ENCODE results near the gene SPAG5.

The SPAG5 gene

GRCh38 chr17:28571361-28572122 lies 27.3 kb downstream of the SPAG5 start, which contains the start of gene PIGS:
PIGS (minus strand) TSS chr17:28571524; CDS start chr17:28571496, 28 bp downstream.
- peak; percentile 92 for DNase-seq

DNA sequence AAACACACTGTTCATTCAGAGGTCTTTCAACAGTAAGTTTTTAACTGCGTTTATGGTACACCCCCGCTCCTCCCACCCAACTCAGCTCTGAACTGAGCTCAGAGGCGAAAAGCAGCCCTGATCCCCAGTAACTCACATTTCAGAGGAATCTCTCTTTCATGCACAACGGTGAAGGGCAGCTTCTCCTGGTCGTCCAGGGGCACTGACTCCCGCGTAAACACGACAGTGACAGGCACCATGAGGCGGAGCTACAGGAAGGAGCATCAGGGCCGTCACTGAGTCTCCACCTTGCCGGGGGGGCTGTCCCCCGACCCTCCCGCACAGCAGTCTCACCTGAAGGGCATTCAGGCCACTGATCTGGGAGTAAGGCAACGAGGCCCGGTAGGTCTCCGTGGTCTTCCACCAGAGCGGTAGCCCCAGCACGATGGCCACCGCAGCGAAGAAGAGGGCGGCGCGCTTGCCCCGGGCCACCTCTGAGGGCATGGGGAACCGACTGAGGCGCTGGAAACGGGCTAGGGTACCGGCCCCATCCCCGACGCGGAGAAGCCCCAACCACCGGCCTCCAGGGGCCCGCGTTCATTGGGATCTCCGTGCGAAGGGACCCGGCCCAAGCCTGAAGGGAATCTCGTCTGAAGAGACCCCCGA lies 28.0 kb downstream of the SPAG5 start:
- peak; percentile 61 for DNase-seq

- DNase-seq, result no peak
These were observed 29.4 kb downstream of the SPAG5 start for GRCh38 chr17:28569446-28569845.

- DNase-seq, result no peak
These were observed 31.2 kb downstream of the SPAG5 start for GRCh38 chr17:28567604-28568003.

DNA sequence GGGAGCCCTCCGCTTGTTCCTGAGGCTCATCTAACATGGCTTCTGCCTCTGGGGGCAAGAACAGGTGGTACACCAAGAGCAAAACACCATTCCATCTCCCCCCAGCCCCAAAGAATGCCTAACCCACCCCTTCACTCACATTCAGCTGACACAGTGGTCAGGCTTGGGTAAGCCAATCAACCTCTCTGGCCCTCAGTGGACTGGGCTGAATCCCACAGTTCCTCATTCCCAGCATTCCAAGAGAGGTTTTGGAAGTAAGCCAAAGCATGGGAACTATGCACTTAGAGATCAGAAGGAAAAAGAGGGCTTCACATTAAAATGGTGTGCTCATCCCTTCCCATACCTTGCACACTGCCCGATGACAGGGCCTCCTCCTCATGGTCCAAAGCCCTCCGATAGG lies 35.4 kb downstream of the SPAG5 start:
- no peak for DNase-seq

DNA sequence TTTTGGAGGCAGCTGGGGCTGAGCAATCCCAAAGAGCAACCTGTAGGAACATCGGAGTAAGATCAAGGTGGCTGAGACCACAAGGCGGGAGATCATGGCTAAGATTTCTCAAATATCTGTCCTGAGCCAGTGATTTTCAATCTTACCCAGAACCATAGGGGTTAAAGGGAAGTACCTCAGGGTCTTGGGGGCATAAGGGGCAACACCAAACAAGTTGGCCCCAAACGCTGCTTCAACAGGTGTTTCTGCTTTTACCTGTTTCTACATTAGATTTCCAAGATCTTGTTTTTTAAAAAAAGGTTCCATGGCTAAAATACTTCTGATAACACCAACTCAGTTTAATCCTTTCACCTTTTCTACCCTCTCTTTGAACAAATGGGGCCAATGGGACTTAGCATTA lies 43.8 kb downstream of the SPAG5 start:
- DNase-seq, result no peak

DNA sequence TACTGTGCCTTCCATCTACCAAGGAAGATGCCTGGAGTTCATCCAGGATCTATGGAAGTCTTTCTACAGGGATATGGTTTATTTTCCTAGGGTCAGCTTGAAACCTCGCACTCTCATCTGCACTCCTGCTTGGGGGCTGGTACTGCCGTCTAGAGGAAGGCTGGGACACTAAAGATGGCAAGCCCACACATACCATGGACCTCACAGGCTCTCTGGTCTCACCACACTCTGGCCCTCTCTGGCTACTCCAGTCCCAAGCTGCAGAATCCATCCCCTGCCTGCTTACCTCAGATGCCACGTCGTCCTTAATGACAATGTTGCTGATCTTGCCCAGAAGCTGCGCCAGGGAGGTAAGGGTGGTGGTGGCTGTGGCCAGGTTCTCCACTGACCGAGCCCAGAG lies 44.3 kb downstream of the SPAG5 start:
- no peak for DNase-seq

DNA sequence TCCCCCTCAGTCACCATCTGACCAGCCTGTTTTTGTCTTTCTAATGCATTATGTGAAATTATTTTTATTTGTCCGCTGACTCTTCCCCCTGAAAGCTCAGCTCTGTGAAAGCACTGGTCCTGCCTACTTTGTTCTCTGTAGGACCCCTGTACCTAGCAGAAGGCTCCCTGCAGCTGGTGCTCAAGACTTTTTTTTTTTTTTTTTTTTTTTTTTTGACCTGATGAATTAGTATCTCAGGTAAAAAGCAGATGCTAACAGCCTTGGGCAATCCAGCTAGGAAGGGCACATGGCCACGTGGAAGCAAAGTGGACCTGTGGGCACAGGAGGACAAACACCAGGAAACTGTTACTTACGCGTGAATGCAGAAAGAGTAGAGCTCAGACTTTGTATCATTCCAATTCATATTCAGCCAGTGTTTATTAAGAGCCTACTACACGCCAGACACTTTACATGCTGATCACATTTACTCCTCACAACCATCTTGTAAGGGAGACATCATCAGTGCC lies 45.8 kb downstream of the SPAG5 start:
- DNase-seq, result no peak

DNA sequence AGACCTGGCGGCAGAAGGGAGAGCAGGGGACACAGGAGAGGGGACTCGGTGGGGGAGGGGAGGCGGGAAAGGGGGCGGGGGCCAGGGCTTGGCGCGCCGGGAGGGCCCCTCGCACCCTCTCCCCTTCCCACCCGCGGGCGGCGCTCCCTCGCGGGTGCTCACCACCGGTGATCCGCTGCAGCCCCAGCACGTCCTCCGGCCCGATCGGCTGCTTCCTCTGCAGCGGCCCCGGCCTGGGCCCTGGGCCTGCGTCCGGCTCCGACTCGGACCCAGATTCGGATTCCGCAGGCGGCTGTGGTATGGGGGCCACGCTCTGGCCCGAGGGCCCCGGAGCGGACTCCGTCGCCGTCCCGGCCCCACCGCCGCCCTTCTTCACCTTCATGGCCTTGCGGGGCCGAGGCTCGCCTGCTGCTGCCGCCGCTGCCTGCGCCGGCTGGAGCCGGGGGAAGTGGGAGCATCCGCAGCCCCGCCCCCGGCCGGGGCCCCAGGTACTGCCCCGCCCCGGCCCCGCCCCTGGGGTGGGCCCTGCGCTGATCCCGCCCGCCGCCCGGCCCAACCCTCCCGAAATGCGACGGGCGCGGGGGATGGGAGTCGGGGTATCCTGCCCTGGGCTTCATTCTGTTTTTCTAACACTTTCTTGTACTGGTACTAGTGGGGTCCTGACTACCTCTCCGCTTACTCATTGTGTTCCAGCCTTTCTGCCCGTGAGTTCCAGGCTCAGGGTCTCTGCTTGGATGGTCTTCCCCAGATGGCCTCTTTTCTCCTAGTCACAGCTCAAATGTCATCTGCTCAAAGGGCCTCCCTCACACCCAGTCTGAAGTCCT lies 46.4 kb downstream of the SPAG5 start, which contains the start of gene UNC119:
Gene UNC119, minus strand, starts transcription at position 449 of the 824 bp plus-strand sequence. Its CDS starts 67 bp downstream, at position 382.
- DNase-seq, result peak; percentile 86

GRCh38 chr17:28551421-28552175 lies 47.2 kb downstream of the SPAG5 start:
- no peak for DNase-seq

- no peak for DNase-seq
These were observed 48.0 kb downstream of the SPAG5 start for GRCh38 chr17:28550858-28551257.

DNA sequence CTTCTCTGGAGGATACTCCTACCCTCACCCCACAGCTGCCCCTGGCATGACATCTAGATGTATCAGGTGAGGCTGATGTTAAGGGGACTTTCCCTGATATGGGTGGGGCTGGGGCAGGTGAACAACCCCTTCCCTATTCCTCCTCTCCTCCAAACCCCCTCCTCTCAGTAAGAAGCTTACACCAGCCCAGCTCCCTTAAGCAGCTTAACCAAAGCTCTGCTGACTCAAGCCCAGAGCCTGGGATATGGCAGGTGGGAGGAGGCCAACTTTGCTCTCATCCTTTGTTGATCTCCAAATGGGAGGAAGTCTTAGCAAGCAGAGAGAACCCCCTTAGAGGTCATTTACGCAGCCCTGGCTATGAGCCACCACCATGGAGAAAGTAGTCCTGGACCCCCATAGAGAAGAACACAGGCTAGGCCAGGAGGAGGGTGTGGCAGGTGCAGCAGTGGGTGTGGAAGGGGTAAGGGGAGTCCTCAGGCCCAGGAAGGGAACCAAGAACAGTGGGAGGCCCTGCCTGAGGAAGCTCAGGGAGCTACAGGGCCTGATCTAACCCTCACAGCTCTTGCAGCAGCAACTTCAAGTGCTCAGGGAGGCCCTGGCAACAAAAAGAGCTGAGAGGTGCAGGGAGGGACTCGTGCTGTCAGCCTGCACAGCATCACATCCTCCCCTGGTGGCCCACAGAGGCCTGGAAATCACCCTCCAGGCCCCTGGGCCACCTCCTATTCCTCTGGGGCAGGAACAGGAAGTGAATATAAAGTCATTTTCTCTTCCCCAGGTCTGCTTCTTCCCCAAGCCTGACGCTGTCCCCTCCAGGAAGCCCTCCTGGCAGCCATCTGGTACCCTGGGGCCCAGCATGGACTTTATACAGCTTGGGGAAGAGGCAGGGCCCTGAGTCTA lies 49.3 kb downstream of the SPAG5 start:
- DNase-seq, result peak; percentile 63

- DNase-seq, result no peak
These were observed 50.3 kb downstream of the SPAG5 start for GRCh38 chr17:28548417-28549130.

GRCh38 chr17:28547623-28548416 lies 51.0 kb downstream of the SPAG5 start:
- DNase-seq, result peak; percentile 69

DNA sequence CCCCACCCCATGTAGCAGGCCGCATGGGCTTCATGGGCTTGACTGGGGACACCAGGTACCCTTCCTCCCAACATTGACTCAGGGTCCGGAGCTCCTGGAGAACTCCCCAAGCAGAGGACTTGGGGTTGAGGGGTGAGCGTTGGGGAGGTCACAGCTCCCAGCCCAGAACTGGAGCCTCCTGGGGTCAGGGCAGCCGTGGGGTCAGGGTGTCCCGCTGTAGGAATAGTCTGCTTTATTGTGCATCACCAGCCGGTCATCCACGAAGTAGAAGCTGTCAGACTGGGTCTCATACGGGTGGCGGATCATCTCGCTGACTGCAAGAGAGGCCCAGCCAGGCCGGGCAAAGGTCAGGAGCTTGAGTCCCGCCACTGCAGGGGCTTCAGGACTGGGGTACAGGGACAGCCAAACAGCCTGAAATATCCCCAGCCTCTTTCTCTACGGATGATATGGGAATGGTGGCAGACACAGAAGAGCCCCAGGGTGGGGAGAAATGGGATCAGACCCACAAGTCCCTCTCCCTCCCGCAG lies 51.7 kb downstream of the SPAG5 start:
- DNase-seq, result no peak

- DNase-seq, result no peak
These were observed 52.9 kb downstream of the SPAG5 start for GRCh38 chr17:28545787-28546415.

- no peak for DNase-seq
These were observed 53.7 kb downstream of the SPAG5 start for GRCh38 chr17:28545141-28545503.

DNA sequence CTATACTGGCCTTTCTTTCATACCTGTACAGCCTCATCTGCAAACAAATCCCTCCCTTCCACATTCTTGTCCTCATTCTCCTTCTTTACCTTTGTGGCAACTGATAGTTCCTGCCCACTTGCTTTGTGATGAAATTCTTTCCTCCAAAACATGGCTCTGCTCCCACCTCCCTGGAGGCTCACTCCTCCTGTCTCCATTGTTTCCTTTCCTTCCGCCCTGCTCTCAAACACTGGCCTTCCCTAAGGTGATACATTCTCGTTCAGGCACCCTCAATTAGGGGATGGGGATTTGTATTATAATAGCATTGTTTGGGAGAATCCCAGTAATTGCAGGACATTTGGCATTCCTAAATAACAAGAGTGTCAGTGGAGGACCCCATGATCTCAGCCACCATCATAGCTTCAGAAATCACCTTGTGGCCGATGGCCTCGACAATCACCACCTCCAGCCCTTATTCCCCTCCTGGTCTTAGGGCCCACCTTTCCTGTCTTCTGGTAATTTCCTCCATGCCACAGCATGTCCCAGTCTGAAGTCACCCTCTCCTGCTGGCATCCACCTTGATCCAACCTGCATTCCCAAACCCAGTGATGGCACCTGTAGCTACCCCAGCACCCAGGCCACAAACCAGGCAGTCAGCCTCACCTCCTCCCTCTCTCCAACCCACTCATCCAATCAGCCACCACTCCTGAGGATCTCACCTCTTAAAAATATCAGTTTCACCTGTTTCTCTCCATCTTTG lies 54.3 kb downstream of the SPAG5 start:
- no peak for DNase-seq
